Activated T-cell treated with anti-CD3 and anti-CD28 coated beads, Interleukin-2, amount 50 U/mL, for 72 hours (primary cell): ENCODE results near the gene EEF1A2. TPM values are rescaled to one million over a fixed set of nuclear protein-coding genes. Genes with fewer than 3 reads are reported as not detected.
A peak's percentile ranks its signal among the peaks of the same experiment; 100 is the strongest.

Experiments used
- ATAC-seq, 2 donors: fragments of 150-1000 bp; cut with Tn5 transposase; replicated peaks in 1 of 2; 2 replicates each; pipeline ENCODE4 v1.10.0; 2021; ENCODE audit warnings: moderate library complexity in 2 of 2, mild to moderate bottlenecking in 1 of 2
- DNase-seq, 2 donors: peaks; one replicate each; pipeline ENCODE4 v3.0.0; 2021 to 2022; ENCODE audit warnings: mixed read lengths in 1 of 2
- H3K27ac Mint-ChIP-seq: one replicate; pipeline ENCODE4 v1.8.0; 2022; ENCODE audit warnings: mild to moderate bottlenecking, moderate library complexity, mixed read lengths
- H3K27me3 Mint-ChIP-seq: one replicate; pipeline ENCODE4 v1.8.0; 2022; ENCODE audit warnings: low read depth, mixed read lengths
- H3K36me3 Mint-ChIP-seq, 2 donors: one replicate each; pipeline ENCODE4 v1.8.0; 2022; ENCODE audit warnings: mixed read lengths in 2 of 2, mild to moderate bottlenecking in 1 of 2; ENCODE audit not compliant: insufficient read depth in 2 of 2
- H3K4me1 Mint-ChIP-seq: one replicate; pipeline ENCODE4 v1.8.0; 2022; ENCODE audit warnings: low read depth, mixed read lengths
- H3K4me3 Mint-ChIP-seq, 2 donors: one replicate each; pipeline ENCODE4 v1.8.0; 2022; ENCODE audit warnings: mild to moderate bottlenecking in 2 of 2, mixed read lengths in 2 of 2, moderate library complexity in 2 of 2
- H3K9me3 Mint-ChIP-seq, 2 donors: one replicate each; pipeline ENCODE4 v1.8.0; 2022; ENCODE audit warnings: mixed read lengths in 2 of 2
- total RNA-seq, 2 donors: library from RNA; stranded (reverse); gene quantifications; one replicate each; pipeline ENCODE4 v1.2.3, GENCODE V29; 2022

Gene EEF1A2
- total RNA-seq, 2 donors from 2014 or later, result 0.94 to 8.3 TPM

DNA sequence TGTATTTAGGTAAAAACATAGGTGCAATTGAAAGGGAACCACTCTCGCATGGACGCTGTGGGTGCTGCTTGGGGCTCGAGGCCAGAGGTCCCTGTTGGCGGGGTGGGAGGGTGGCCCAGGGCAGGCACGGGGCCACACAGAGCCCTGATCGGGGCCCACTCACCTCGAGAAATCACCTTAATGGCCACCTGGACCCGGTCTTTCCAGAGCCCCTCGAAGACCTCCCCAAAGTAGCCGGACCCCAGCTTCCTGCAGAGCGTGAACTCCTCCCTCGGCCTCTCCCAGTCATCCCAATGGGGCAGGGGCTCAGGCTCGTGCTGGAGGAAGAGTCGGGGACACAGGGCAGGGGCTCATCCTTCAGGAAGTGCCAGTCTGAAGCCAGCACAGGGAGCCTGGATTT lies 34.5 kb upstream of the EEF1A2 start:
- Mint-ChIP-seq H3K4me3 (no peak overlapping the region), H3K4me1 (peaks cover 12% of the 10 kb centered on the region), H3K27ac (no peak overlapping the region), H3K36me3 (no peaks in the 10 kb centered on the region), H3K9me3 (no peaks in the 10 kb centered on the region), H3K27me3 (no peaks in the 10 kb centered on the region)
- DNase-seq (no peak), ATAC-seq (no peak)

DNA sequence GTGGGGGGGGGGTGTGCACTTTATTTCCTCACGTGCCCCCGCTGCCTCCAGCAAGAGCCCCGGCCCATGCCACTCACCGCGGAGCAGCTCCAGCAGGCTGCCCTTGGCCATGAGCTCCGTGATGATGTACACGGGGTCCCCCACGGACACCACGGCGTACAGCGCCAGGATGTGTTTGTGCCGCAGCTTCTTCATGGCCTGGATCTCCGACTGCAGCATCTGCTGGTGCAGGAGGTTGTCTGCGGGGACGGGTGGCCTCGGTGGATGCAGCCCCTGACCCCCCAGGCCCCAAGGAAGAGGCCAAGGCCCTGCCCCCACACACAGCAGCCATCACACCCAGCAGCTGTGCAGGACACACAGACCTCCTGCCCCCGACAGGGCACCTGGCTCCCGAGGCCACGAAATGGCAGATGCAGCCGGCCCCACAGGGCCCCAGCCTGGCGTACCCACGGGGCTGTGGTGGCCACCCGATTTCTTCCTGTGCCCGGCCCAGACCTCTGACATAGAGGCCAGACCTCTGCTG lies 33.6 kb upstream of the EEF1A2 start:
- DNase-seq, result no peak
- no peak overlapping the region for H3K4me3 Mint-ChIP-seq

DNA sequence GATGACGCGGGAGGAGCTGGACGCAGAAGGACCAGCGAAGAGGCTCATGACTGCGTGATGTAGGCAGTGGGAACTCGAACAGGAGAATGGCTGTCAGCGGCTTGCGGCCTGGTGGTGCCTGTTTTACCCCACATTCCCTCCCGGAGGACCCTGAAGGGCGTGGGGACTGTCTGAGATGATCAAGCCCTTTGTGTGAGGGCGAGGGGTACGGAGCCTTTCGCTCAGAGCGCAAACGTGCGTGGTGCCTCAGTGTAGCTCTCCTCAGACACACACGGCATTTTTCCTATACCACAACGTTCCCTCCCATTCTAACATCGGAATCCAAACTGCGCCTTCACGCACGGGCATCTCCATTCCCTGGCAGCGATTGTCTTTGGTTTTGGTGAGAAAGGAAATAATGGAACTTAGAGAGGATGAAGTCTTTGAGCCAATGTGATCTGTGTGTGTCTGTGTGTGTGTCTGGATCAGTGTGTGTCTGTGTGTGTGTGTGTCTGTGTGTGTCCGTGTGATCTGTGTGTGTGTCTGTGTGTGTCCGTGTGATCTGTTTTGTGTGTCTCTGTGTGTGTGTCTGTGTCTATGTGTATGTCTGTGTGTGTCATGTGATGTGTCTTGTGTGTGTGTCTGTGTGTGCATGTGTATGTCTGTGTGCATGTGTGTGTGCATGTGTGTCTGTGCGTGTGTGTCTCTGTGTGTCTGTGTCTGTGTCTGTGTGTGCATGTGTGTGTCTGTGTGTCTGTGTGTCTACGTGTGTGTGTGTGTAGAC lies 33.0 kb upstream of the EEF1A2 start:
- ATAC-seq, result no peak

More for the DNA sequence above, 33.6 kb upstream of the EEF1A2 start:
- H3K36me3 Mint-ChIP-seq, result no peaks in the 10 kb centered on the region
- H3K27ac Mint-ChIP-seq, result no peak overlapping the region
- no peaks in the 10 kb centered on the region for H3K9me3 Mint-ChIP-seq
- peaks cover 11% of the 10 kb centered on the region for H3K4me1 Mint-ChIP-seq
- no peak for ATAC-seq
- H3K27me3 Mint-ChIP-seq, result no peaks in the 10 kb centered on the region

DNA sequence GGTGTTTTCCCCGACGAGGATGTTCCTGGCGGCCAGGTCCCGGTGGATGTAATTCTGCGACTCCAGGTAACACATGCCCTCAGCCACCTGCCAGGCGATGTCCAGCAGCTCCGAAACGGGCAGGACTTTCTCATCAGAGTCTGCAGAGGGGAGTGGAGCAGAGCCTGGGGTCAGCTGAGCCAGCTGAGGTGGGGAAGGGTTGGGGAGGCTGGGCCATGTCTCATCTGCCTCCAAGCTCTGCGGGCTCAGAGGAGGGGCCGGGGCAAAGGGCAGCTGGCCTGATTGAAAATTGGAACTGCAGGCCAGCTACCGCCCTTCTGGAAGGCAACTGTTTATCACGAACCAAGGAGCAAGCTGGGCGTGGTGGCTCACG lies 31.9 kb upstream of the EEF1A2 start:
- Mint-ChIP-seq H3K4me1 (peaks cover 15% of the 10 kb centered on the region), H3K36me3 (no peaks in the 10 kb centered on the region), H3K4me3 (no peak overlapping the region), H3K9me3 (no peaks in the 10 kb centered on the region), H3K27ac (no peak overlapping the region), H3K27me3 (peaks cover 6% of the 10 kb centered on the region)
- DNase-seq (no peak), ATAC-seq (no peak)

More for the DNA sequence above, 33.0 kb upstream of the EEF1A2 start:
- Mint-ChIP-seq H3K9me3 (no peaks in the 10 kb centered on the region), H3K4me3 (no peak overlapping the region), H3K4me1 (peaks cover 15% of the 10 kb centered on the region), H3K36me3 (no peaks in the 10 kb centered on the region), H3K27ac (no peak overlapping the region), H3K27me3 (peaks cover 5% of the 10 kb centered on the region)
- DNase-seq, result peak in 1 of 2 donors; percentile 2

DNA sequence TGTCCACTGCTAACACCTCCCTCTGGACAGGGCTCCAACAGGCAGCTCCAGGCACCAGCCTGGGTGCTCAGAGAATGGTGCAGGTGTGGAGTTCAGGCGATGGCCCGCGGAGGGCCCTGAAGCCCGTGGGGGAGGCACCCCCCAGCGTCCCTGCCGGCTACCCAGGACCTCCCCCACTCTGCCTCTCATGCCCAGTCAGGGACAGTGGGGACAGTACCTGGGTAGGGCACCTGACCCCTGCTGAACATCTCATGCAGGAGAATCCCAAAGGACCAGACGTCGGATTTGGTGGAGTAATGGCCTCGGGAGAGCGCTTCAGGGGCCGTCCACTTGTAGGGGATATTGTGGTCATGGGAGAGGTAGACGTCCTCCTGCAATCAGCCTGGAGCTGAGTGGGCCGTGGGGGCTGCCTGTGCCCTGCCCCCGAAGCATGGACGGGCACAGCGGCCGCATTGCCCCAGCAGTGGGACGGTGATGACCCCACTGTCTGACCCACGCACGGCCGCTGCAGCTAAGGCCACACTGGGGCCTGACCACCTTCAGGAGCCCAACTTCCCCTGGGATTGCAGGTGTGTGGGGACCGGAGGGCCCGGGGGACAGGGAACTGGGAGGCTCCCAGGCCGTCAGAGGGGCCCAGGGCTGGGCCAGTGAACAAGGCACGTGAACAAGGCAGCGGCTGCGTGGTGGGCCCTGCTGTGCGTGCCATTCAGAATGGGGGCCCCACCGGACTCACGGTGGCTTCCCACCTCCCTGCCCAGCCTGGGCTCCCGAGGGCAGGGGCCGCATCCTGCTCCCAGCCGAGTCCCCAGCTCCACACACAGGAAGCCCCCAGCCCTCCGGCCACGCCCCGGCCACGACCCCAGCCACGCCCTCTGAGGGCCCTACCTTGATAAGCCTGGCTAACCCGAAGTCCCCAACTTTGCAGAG lies 31.2 kb upstream of the EEF1A2 start:
- no peak overlapping the region for H3K4me3 Mint-ChIP-seq
- no peaks in the 10 kb centered on the region for H3K9me3 Mint-ChIP-seq
- no peak overlapping the region for H3K27ac Mint-ChIP-seq
- H3K4me1 Mint-ChIP-seq, result peaks cover 15% of the 10 kb centered on the region
- H3K27me3 Mint-ChIP-seq, result peaks cover 6% of the 10 kb centered on the region
- H3K36me3 Mint-ChIP-seq, result no peaks in the 10 kb centered on the region
- DNase-seq (no peak), ATAC-seq (no peak)

DNA sequence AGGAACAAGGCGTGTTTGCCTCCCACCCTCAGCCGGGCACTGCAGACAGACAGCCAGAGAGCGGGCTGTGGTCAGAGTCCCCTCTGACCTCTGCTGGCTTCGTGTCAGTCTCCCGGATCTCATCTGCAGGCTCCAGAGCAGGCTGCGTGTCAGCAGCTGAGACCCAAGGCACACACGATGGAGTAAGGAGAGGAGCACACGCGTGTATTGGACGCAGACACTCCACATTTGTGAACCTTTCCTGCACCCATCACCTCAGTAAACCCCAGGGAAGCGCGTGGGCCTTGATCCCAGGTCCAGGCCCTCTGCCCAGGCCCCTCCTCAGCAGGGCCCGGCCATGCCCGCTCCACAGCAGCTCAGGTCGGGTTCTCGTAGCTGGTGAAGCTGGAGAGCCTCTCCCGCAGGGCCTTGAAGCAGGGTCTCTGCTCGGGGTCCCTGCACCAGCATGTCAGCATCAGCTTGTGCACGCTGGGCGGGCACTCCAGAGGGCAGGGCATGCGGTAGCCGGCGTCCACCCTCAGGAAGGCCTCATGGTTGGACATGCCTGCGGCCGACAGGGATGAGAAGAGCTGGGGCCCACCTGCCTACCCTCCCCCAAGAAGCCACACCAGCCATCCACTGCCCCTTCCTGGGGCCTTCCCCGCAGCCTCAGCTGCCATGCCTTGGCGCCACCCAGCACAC lies 30.4 kb upstream of the EEF1A2 start:
- DNase-seq (no peak), ATAC-seq (no peak)
- Mint-ChIP-seq H3K27ac (no peak overlapping the region), H3K9me3 (no peaks in the 10 kb centered on the region), H3K27me3 (peaks cover 6% of the 10 kb centered on the region), H3K36me3 (peaks cover 0 to 1% of the 10 kb centered on the region in 2 donors), H3K4me1 (peaks cover 20% of the 10 kb centered on the region), H3K4me3 (no peak overlapping the region)

DNA sequence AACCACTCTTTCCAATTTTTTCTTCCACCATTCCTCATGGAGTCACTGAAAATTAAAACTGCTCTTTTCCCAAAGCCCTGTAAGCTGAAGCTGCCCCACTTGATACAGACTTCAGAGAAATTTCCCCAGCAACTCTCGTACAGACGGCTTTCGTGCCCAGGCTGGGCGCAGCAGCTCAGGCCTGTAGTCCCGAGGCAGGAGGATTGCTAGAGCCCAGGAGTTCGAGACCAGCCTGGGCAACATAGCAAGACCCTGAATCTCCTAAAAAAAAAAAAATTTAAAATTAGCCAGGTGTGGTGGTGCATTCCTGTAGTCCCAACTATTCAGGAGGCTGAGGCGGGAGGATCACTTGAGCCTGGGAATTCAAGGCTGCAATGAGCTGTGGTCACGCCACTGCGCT lies 28.3 kb upstream of the EEF1A2 start:
- peaks cover 6% of the 10 kb centered on the region for H3K27me3 Mint-ChIP-seq
- no peak overlapping the region for H3K27ac Mint-ChIP-seq
- peaks cover 30% of the 10 kb centered on the region for H3K4me1 Mint-ChIP-seq
- no peak overlapping the region for H3K4me3 Mint-ChIP-seq
- DNase-seq (no peak), ATAC-seq (no peak)
- peaks cover 3 to 5% of the 10 kb centered on the region in 2 donors for H3K9me3 Mint-ChIP-seq
- peaks cover 8 to 17% of the 10 kb centered on the region in 2 donors for H3K36me3 Mint-ChIP-seq

DNA sequence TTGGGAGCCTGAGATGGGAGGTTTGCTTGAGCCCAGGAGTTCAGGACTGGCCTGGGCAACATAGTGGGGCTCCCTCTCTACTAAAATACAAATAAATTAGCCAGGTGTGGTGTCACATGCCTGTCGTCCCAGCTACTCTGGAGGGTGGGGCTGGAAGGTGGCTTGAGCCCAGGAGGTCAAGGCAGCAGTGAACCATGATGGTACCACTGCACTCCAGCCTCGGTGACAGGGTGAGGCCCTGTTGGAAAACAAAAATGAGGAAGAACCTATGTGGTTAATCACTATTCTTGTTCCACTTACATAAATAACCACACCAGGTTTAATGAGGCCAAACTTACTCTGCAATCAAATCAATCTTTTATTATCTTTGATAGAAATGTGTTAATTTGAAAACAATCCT lies 27.1 kb upstream of the EEF1A2 start:
- Mint-ChIP-seq H3K27me3 (peaks cover 6% of the 10 kb centered on the region), H3K4me1 (peaks cover 32% of the 10 kb centered on the region), H3K27ac (peak overlapping the region; percentile 31), H3K36me3 (peaks cover 8 to 17% of the 10 kb centered on the region in 2 donors), H3K9me3 (peaks cover 3 to 5% of the 10 kb centered on the region in 2 donors), H3K4me3 (no peak overlapping the region)
- ATAC-seq (no peak), DNase-seq (no peak)

DNA sequence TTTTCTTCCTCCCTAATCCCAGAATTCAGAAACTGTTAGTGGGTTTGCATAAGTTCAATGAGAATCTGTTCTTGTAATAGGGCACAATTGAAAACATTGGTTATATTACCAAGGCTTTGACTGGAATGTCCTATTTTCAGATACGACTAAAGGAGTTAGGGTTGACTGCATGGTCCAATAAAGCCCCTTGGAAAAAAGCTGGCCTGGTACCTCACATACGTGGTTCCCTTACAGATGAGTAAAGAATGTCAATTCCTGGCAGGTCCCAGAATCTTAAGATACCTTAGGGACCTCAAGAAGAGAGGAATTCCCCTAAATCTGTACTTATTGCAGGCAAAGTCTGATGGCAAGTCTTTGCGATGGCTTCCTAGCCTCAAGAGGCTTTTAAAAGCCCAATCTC lies 26.3 kb upstream of the EEF1A2 start:
- H3K27me3 Mint-ChIP-seq, result peaks cover 6% of the 10 kb centered on the region
- no peak overlapping the region for H3K4me3 Mint-ChIP-seq
- ATAC-seq, result no peak
- H3K4me1 Mint-ChIP-seq, result peaks cover 32% of the 10 kb centered on the region
- no peak overlapping the region for H3K27ac Mint-ChIP-seq
- no peak for DNase-seq
- peaks cover 3 to 5% of the 10 kb centered on the region in 2 donors for H3K9me3 Mint-ChIP-seq
- peaks cover 8 to 17% of the 10 kb centered on the region in 2 donors for H3K36me3 Mint-ChIP-seq

DNA sequence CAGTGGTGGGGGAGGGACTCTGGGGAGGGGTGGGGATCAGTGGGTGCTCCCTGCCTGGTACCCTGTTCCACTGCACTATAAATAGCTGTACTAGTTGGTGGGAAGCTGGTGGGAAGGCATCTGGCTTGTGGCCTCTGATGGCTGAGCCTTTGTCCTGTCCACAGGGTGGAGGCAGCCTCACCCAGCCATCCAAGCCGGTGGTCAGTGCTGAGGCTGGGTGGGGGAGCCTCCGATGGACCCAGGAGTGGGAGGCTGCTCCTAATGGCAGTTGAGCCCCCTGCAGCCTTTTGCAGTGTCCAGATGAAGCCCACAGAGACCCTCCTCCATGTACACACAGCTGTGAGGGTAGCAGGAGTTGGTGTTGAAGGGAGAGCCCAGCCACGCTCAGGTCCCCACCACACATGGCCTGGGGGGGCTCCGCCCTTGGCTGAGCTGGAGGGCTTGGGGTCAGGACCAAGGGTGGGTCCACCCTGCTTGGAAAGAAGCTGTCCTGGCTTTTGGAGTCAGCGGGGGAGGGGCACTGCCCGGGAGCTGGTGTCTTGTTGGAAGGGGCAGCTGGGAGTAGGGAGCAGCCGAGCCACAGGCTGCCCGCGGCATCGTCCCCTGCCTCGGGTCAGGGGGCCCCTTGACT lies 24.2 kb upstream of the EEF1A2 start:
- Mint-ChIP-seq H3K27me3 (peaks cover 6% of the 10 kb centered on the region), H3K27ac (no peak overlapping the region), H3K4me3 (no peak overlapping the region), H3K36me3 (peaks cover 8 to 17% of the 10 kb centered on the region in 2 donors), H3K9me3 (peaks cover 3 to 5% of the 10 kb centered on the region in 2 donors), H3K4me1 (peaks cover 25% of the 10 kb centered on the region)
- DNase-seq (no peak), ATAC-seq (no peak)

DNA sequence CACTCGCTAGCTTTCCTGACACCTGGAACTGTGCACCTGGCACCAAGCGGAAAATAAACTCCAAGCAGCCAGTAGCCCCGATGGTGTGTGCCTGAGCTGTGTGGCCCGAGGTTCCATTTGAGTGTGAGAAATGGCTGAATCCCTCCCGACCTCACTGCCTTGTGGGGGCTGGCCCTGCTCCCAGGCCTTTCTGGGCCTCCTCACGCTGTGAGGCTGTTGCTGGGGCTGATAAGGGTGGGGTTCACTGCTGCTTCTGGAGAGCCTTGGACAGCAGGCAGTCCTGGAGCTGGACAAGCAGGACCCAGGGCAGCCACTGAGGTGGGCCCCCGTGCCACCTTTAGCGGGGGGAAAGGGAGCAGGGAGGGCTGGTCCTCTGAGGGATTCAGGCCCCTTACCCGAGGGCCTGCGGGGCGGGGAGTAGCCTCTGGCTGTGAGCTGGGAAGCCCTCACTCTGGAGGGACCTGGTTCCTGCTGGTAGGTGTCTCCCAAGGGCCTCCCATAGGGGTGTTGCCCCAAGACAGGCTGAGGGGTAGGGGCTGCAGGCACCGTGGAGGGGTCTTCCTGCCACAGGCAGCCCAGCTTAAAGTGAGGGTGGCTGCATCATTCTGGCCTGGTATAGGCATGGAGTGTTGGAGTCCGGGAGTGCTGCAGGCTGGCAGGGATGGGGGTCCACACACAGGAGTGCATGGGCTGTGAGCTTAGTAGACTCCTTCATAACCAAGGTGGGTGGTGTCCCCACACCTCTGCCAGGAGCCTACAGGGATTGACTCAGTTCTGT lies 23.4 kb upstream of the EEF1A2 start:
- peaks cover 8 to 17% of the 10 kb centered on the region in 2 donors for H3K36me3 Mint-ChIP-seq
- peaks cover 21% of the 10 kb centered on the region for H3K4me1 Mint-ChIP-seq
- ATAC-seq (no peak), DNase-seq (no peak)
- H3K4me3 Mint-ChIP-seq, result peak overlapping the region; percentile 31 to 89
- peaks cover 3 to 5% of the 10 kb centered on the region in 2 donors for H3K9me3 Mint-ChIP-seq
- no peak overlapping the region for H3K27ac Mint-ChIP-seq
- peaks cover 5% of the 10 kb centered on the region for H3K27me3 Mint-ChIP-seq

DNA sequence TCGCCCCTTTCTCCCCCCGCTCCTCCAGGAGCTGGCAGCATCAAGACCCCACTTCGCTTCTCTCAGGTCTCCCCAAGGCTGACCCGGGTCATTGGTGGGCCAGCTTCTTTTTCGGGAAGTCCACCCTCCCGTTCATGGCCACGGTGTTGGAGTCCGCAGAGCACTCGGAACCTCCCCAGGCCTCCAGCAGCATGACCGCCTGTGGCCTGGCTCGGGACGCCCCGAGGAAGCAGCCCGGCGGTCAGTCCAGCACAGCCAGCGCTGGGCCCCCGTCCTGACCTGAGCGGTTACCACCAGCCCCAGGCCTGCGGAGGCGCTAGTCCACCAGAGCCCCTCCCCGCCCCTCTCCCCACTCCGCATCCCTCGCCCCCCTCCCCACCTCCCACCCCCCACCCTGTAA lies 22.7 kb upstream of the EEF1A2 start:
- H3K9me3 Mint-ChIP-seq, result peaks cover 3 to 5% of the 10 kb centered on the region in 2 donors
- H3K27me3 Mint-ChIP-seq, result no peaks in the 10 kb centered on the region
- no peak overlapping the region for H3K27ac Mint-ChIP-seq
- H3K36me3 Mint-ChIP-seq, result peaks cover 8 to 17% of the 10 kb centered on the region in 2 donors
- H3K4me1 Mint-ChIP-seq, result peaks cover 17% of the 10 kb centered on the region
- DNase-seq, result peak in 1 of 2 donors; percentile 2
- ATAC-seq, result no peak
- peak overlapping the region; percentile 85 to 89 for H3K4me3 Mint-ChIP-seq
